ENCODE data around the gene TCF4. TPM values are rescaled to one million over a fixed set of nuclear protein-coding genes. Genes with fewer than 3 reads are reported as not detected.

The TCF4 gene
- total RNA-seq, 1 experiment from 2014 or later, result 0.42 TPM

GRCh38 chr18:55443776-55444175 lies 144.2 kb downstream of the TCF4 start:
- Histone ChIP-seq H3K9me3 (ENCODE audit: control insufficient read depth in 1 of 2, insufficient read depth in 1 of 2, low read depth in 1 of 2, low read length in 2 of 2) (peaks cover 3 to 4% of the 10 kb centered on the region in 2 experiments; a peak in 2 of 4 replicates), H3K79me2 (ENCODE audit: insufficient read depth, low read length) (no peaks in the 10 kb centered on the region), H3K9me2 (ENCODE audit: insufficient read depth) (no peaks in the 10 kb centered on the region), H3K27me3 (ENCODE audit: insufficient read depth, low read length) (no peaks in the 10 kb centered on the region), H2AFZ (ENCODE audit: low read depth, low read length, poor library complexity, severe bottlenecking) (no peak overlapping the region), H3K4me2 (ENCODE audit: low read length) (no peak overlapping the region), H4K20me1 (ENCODE audit: insufficient read depth) (no peaks in the 10 kb centered on the region), H3K4me3 (replicated peaks in 1 of 2; ENCODE audit: low read depth in 1 of 2, low read length in 2 of 2) (no peak overlapping the region), H3K9ac (ENCODE audit: low read length) (no peak overlapping the region), H3K36me3 (ENCODE audit: control insufficient read depth in 1 of 2, insufficient read depth in 2 of 2, low read length in 2 of 2) (no peaks in the 10 kb centered on the region), H3K27ac (ENCODE audit: low read depth, low read length) (no peak overlapping the region), H3K4me1 (ENCODE audit: control insufficient read depth in 1 of 2, insufficient read depth in 2 of 2, low read length in 2 of 2) (no peaks in the 10 kb centered on the region)
- ChIA-PET POLR2A (no interaction called here), CTCF (no interaction called here), RAD21 (ENCODE audit: low non-redundant PET in 1 of 2, low total read pairs in 2 of 2, uncharacterized antibody in 2 of 2, unreplicated experiment in 2 of 2) (no interaction called here)
- TF ChIP-seq MAX (IDR thresholded peaks at IDR 0.05) (no peak), ZFX (IDR thresholded peaks at IDR 0.05) (no peak), SRF (IDR thresholded peaks at IDR 0.05; ENCODE audit: low read depth) (no peak), CEBPB (IDR thresholded peaks at IDR 0.05; ENCODE audit: low read depth) (no peak), CBX3 (IDR thresholded peaks at IDR 0.05; ENCODE audit: low read depth) (no peak), EZH2phosphoT487 (IDR thresholded peaks at IDR 0.05; ENCODE audit: borderline replicate concordance) (no peak), ELF1 (IDR thresholded peaks at IDR 0.05; ENCODE audit: borderline replicate concordance, low read depth) (no peak), ZNF274 (IDR thresholded peaks at IDR 0.05; ENCODE audit: low read depth, low read length) (no peak), REST (IDR thresholded peaks at IDR 0.05; ENCODE audit: low read depth) (no peak), FOSL1 (IDR thresholded peaks at IDR 0.05; ENCODE audit: low read depth) (no peak), ATF3 (IDR thresholded peaks at IDR 0.05) (no peak), RAD21 (IDR thresholded peaks at IDR 0.05; ENCODE audit: low read depth) (no peak), CTCF (IDR thresholded peaks at IDR 0.05 in 2 of 3, conservative IDR thresholded peaks at IDR 0.05 in 1 of 3; ENCODE audit: borderline replicate concordance in 1 of 3, insufficient read depth in 1 of 3, low read depth in 2 of 3, low read length in 2 of 3) (no peak), POLR2A (IDR thresholded peaks at IDR 0.05; ENCODE audit: borderline replicate concordance, extremely low read depth, insufficient read depth, insufficient read length) (no peak), SIN3A (IDR thresholded peaks at IDR 0.05; ENCODE audit: low read depth) (no peak), EGR1 (IDR thresholded peaks at IDR 0.05; ENCODE audit: low read depth) (no peak)
- intact Hi-C loops (cut with micrococcal nuclease), result no loop called here
- no TSS peak for BruUV-seq (replicated peaks)
- DNase-seq (ENCODE audit: low read depth, low spot score), result no peak
- ATAC-seq, result no peak
